ENCODE results near the gene PLXNA3.
"Not testable (repeated sequence)": the region's sequence is repeated elsewhere in the genome, so short reads cannot be mapped to it uniquely, and the experiment has no call there.

PLXNA3 gene

DNA sequence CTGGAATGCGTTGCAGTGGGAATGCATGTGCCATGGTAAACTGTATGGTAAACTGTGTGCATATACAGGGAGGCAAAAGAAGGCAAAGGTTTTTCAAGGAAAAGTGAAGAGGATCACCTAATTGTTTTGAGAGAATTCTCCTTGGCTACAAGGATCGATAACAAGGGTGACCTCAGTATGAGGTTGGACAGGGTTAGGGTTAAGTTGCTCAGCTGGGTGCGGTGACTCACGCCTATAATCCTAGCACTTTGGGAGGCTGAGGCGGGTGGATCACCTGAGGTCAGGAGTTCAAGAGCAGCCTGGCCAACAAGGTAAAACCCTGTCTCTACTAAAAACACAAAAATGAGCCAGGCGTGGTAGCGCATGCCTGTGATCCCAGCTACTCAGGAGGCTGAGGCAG is 43.3 kb downstream of the PLXNA3 start:
- not testable (repeated sequence) for DNase-seq (ENCODE audit: low read depth)

DNA sequence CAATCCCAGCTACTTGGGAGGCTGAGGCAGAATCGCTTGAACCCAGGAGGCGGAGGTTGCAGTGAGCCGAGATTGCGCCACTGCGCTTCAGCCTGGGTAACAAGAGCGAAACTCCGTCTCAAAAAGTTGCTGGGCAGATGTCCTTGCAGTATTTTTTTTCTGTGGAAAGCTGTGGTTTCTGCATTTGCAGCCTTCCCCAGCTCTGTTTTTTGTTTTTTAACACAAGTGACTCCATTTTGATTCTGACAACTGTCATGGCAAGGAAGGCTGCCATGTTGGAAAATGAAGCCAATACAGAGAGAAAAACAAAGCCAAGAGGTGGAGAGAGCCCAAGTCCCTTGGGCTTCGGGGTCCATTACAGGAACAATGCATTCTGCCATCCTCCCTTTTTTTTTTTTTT is 44.0 kb downstream of the PLXNA3 start:
- no peak for DNase-seq (ENCODE audit: low read depth)

DNA sequence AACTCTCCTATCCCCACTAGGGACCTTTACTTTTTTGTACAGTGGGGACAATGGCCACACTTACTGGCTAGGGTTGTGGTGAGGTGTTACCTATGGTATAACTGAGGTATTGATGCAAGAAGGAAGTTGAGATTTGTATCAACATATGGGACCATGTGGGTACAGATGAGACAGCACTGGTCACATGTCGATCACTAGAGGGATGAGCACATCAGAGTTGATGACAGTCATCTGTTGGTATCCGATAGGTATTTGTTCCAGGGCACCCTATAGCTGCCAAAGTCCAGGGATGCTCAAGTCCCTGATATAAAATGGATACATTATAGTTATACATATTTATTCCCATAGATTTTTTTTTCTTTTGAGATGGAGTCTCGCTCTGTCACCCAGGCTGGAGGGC is 44.9 kb downstream of the PLXNA3 start:
- no peak for DNase-seq (ENCODE audit: low read depth)

DNA sequence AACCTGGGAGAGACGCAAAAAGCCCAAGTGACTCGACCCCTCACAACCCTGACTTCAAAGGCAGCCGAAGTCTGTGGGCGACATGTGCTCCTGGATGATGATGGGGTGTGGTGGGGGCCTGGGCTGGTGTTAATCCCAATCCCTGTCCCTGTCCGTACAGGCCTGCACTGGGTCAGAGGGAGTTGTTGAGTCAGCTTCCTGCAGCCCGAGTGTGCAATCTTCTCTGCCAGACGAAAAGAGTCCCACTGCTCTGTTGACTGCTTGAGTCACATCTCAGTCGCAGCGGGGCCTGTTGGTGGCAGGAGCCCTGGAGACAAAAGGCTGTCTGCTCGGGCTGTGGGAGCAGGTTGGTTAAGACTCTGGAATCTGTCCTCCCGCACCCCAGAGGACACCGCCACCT is 47.7 kb downstream of the PLXNA3 start:
- peak; percentile 68 for DNase-seq (ENCODE audit: low read depth)

DNA sequence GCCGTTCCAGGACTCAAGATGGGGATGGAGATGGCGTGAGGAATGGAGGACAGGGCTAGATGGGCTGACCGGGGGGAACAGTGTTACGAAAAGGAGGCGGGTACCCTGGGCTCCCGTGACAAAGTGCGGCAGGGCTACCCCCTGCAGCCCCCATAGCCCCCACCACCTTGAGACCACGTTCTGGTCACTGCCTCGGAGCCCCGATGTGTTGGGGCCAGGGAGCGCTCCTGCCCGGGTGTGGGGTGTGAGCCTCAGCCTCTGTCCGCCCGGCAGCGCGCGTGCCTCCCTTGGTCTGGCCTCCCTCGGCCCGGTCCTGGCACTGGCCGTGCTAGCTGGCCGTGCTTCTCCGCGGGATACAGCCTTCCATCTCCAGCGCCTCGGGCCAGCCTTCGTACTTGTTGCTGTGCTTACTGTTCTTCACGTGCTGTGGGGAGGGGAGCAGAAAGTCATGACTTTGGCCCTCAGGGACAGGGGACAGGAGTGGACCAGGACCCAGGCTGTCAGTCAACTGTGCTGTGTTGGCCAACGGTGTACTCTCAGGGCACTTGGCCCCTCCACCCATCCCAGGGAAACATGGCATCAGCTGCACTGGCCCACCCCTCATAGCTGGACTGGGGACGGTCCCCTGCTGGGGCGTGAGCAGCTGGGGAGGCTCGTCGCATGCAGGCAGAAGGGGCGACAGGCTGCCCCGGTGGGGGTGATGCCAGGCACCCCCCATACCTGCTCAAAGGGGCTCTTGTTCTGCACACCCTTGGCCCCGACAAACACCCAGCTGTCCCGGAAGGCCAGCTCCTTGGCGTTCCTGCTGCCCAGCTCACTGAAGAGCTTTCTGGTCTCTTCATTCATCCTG is 48.6 kb downstream of the PLXNA3 start:
- DNase-seq (ENCODE audit: low read depth) = no peak

DNA sequence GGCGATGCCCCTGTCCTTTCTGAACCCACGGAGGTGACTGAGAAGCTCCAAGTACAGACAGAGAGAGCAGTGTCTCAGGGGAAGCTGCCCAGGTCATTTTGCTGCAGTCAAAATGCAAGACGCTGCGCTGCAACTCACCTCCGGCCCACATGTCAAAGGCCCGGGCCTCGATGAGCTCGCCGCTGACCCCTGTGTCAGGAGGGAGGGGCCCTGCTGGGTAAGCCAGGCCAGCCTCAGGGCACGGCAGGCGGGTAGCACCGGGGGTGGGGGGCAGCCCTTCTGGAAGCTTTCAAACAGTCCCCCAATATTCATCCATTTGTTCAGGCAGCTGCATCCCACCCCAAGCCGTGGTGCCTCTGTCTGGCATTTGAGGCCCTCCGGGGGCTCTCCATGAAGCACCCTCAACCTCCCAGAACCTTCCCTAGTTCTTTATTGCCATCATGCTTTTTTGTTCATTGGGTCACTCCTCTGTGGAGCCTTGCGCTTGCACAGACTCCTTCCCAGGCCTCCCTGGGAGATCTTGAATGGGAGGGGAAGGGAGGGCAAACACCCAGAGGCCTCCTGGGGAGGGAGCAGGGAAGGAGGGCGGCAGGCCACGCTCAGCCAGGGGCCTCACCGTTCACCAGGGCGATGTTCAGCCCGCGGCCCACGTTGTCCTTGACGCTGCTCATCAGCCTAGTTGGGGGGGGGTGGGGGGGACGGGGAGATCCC is 49.7 kb downstream of the PLXNA3 start:
- no peak for DNase-seq (ENCODE audit: low read depth)

DNA sequence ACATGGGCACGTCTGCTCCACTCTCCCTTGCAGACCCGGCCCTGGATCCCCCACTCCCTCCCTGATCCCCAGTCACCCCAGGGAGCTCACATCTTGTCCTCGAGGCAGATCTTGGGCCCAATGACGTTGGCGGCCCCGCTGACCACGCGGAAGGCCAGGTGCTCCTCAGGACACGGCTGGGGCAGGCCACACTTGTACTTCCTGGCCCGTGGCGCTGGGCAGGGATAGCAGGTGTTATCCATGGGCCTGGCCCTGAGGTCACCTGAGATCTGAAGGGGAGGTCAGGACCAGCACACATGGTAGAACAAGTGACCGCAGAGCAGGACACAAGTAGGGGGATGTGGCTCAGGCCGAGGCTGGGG is 50.3 kb downstream of the PLXNA3 start:
- no peak for DNase-seq (ENCODE audit: low read depth)

DNA sequence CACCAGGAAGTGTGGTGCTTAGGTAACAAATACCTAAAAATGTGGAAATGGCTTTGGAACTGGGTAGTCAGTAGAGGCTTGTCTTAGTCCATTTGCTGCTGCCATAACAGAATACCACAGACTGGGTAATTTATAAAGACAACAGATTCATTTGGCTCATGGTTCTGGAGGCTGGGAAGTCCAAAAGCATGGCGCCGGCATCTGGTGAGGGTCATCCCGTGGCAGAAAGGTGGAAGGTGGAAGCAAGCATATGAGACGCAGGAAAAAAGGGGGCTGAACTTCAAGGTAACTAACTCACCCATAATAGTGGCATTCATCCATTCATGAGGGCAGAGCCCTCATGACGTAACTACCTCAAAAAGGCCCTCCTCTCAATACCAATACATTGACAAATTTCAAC is 51.4 kb downstream of the PLXNA3 start:
- no peak for DNase-seq (ENCODE audit: low read depth)

DNA sequence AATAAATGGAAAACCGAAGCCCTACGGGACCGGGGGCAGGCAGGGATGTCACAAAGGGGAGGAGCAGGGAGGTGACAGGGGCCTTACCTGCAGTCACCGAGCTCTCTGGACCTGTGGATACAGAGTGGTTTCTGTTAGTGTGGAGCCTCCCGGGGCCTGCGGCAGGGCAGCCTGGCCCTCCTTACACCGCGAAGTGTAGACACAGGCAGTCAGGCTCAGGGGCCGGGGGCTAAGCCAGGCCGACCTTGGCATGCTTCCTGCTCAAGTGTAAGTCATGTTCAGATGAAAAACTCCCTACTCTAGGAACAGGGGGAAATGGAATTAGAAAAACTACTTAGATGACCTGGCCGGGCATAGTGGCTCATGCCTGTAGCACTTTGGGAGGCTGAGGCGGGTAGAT is 53.7 kb downstream of the PLXNA3 start:
- no peak for DNase-seq (ENCODE audit: low read depth)

DNA sequence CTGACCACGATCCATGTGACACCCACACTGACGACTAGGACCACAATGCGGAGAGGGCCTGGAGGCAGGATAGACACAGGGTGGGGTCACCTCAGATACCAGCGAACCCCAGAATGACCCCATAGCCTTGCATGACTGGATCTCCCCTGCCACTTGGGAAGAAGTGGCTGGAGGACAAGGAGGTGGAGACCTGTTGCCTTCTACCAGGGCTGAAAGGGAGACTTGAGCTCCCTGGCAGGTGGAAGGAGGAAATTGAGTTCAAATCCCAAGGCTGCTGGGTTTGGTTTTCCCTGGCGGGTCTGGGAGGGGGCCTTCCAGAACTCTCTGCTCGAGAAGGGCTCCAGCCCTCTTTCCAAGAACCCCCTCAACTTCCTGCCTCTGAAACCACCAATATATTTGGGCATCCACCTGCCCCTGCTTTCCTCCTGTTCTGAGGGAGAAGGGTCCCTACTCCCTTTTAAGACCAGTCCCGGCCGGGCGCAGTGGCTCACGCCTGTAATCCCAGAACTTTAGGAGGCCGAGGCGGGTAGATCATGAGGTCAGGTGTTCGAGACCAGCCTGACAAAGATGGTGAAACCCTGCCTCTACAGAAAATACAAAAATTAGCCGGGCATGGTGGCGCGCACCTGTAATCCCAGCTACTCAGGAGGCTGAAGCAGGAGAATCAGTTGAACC is 54.9 kb downstream of the PLXNA3 start:
- no peak for DNase-seq (ENCODE audit: low read depth)

DNA sequence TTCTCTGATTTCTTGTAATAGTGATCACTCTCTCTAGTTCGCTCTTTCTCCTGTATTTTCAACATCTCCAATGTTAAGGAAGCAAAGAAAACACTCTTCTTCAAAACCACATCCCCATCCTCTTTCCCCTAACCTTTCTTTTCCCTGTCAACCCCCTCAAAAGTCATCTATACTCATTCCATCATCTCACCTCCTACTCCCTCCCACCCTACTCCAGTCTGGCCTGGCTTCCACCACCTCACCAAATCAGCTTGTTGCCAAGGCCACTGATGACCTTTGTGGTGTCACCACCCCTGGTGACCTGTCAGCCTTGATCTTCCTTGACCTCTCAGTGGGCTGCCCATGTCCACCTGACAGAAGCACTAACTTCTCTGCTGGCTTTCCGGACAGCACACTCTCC is 55.6 kb downstream of the PLXNA3 start:
- DNase-seq (ENCODE audit: low read depth) = no peak

DNA sequence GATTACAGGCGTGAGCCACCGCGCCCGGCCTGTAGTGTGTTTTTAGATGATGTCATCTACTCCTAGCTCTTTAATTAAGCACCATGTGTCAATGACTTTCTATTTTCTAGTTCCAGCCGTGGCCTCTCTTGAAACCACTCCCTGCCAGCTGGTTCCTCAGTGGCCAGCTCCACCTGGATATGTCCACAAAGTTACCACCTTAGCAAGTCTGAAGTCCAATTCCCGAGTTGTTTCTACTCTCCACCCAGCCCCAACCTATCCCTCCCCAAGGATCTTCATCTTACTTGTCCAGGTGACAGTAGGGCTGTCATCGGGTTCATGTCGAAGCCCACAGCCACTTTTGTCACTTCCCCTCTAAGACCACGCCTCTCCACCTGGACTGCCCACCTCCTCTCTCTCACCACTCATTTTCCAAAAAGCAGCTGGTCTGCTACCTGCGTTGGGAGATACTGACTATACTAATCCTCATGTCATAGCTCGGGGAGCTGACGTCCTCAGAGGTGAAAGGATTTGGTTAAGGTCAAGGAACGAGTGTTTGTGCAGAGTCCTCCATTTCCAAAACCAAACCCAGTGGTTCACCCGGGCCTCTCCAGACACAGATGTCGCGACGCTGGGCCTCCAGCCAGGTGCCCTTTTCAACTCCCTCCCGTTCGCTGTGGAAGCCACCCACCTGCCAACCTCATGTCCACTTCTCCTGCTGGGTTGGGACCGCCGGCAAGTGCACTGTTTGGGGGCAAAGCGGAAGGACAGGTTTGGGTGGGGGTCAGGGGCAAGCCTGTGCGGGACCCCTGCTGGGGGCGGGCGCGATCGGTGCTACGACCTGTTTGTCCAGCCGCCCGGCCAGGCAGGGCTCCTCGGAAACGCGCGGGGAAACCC is 57.2 kb downstream of the PLXNA3 start:
- DNase-seq (ENCODE audit: low read depth) = no peak

DNA sequence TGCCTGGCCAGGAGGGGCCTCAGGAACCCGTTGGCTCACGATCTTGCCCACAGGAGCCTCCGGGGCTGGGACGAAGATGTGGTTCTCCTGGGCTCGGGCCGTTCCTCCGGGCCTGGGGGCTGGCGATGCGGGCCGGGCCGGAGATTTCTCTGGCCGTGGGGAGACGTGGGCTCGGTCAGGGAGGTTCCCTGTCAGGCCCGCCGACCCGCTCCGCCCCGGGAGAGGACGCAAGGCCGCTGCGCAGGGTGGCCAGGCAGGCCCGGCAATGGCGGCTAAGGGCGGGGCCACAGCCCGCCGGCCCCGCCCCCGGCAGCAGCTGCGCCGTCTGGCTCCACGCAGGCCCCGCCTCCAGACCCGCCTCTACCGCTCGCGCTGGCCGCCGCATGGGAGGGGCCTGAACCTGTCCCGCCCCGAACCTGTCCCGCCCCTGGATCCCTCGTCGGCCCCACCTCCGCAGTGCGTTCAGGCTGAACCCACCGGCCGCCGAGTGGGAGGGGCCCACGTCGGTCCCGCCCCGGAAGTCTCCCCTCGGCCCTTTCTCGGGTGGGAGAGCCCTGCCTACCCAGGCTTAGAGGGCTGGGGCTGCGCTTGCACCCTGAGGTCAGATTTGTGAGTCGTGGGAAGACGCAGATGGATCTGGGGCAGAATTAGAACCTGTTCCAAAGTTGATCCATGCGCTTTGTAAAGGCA is 58.0 kb downstream of the PLXNA3 start, which contains the start of gene FAM3A:
Gene FAM3A, minus strand, starts transcription at position 267 of the 690 bp plus-strand sequence. CDS start 460 bp downstream, outside the sequence.
- DNase-seq (ENCODE audit: low read depth) = peak; percentile 86

DNA sequence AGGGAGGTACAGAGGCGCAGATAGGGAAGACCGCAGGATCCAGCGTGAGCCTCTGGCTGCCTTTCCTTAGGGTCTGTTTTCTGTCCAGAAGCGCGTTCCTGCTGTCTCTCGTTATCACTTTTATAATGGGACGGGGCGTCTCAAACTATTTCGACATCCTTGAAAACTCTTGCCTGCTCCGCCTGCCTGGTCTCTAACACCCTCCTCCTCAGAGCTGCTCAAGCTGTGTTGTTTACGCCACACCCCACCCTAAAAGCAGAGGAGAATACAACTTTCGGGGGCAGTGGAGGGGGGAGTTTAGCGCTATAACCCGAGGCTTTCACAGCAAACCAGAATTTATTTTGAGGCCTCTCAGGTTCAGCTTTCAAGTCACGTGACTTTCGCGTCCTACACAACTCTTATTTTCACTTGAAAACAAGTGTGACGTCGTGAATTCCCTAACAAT is 58.6 kb downstream of the PLXNA3 start:
- DNase-seq (ENCODE audit: low read depth) = peak; percentile 71

DNA sequence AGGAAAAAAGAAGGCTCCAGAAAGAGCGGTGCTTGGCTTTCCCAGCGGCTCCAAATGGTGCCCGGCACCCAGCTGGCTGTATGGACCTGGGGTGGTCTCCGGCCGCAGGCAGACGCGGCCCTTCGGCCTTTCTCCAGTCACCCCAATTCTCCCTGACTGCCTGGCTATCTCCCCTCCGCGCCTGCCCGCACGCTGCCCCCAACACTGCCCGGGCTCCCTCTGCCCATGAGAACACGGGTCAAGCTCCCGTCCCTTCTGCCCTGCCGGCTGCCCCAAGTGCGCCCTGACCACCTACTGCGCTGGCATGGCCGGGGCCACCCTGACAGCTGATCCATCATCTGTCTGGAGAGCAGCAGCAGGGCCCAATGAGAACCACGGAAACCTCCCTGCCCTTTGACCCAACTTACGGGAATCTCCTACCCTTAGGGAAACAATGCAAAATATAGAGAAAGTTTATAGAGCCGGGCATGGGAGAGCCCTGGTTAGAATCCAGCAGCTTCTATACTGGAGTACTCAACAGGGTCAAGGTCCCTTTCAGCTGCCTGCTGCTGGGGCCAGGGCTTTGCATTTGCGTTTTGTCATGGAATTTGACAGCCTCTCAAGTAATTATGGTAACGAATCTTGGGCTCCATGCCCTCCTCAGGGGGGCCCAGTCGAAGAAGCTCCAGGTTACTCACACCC is 59.2 kb downstream of the PLXNA3 start:
- no peak for DNase-seq (ENCODE audit: low read depth)

DNA sequence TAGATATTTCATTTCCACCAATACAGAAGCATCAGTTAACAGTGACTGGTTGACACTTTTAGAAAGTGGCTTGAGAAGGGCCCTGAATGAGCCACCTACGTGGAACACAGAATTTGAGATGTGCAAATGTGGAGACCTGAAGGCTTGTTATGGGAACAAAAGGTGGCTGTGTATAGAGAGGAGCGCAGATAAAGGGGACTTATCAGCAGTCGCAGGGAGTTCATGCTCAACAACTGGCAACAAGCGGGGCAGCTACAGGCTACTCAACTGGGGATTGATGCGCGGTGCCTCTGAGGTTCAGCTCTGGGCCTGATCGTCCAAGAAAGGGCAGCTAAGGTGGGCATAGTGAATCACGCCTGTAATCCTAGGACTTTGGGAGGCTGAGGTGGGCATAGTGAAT is 61.3 kb downstream of the PLXNA3 start:
- no peak for DNase-seq (ENCODE audit: low read depth)

DNA sequence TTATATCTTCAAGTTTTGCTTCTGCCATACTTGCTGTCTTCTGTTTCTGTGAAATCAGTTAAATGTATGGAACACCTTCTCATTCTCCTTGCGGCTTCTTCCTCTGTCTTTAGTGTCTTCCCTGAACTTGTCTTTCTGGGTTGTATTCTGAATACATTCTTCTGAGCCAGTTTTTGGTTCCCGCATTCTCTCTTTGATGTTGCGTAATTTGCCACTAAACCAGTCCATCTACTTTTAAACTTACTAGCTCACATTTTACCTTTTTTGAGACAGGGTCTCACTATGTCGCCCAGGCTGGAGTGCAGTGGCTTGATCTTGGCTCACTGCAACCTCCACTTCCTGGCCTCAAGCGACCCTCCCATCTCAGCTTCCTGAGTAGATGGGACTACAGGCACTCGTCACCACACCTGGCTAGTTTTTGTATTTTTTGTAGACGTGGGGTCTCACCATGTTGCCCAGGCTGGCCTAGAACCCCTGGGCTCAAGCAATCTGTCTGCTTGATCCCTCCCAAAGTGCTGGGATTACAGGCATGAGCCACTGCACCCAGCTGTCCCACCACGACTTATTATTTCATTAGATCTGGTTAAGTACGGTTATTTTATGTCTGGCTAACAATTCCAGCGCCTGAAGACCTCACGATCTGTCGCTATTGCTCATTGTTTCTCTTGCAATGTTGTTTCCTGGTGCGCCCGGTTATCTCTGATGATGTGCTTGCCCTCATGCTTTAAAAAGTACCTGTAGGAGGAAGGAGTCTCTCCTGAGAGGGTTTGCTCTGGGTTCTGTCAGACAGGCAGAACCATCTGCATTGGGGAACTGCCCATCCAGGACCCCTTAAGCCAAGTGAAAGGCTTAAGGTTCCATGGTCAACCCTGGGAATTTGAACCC is 67.8 kb downstream of the PLXNA3 start:
- DNase-seq (ENCODE audit: low read depth) = no peak

DNA sequence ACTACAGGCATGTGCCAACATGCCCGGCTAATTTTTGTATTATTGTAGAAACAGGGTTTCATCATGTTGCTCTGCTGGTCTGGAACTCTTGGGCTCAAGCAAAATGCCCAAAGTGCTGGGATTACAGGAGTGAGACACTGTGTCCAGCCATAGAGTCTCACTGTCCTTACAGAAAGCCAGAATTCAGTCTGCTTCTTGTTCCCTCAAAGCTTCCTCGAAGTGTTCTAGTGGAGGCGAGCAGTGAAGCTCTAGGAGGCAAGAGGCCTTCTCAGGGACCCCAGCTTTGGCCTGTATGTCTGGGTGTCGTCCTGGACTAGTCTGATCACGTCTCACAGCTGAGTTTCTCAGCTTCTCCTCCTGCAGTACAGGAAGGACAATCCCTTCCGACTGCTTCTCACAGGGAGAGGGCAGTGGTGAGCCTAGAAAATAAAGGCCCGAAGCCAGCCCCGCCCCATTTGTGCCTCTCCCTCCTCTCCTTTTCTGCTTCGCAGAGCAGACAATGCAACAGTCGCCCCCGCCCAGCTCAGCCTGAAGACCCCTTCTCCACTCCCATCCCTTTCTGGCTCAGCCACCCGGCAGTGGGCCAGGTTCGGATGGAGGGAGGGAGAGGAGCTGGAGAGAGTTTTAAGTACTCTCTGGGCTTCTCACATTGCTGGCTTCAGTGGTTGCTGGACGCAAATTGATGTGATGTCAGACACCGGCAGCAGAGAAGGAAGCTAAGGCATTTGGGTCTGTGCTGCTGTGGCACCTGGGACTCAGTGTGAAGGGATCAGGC is 69.0 kb downstream of the PLXNA3 start:
- peak; percentile 78 for DNase-seq (ENCODE audit: low read depth)

Measured in iris pigment epithelial cell (primary cell).